LNCAP (cell line): ENCODE data around the gene UBAP1L.

Source experiments
- TF ChIP-seq, protein P1 (sequence below): fragments of 450-650 bp; IDR thresholded peaks from 2 replicates; pipeline ENCODE4 v1.5.1; 2017; ENCODE audit warnings: mild to moderate bottlenecking

Gene UBAP1L

GRCh38 chr15:65067645-65068402 lies 47.2 kb downstream of the UBAP1L start, which contains the start of gene RASL12:
Gene RASL12 (minus strand): TSS chr15:65067991. CDS start chr15:65067835, 156 bp downstream.
- TF ChIP-seq, protein P1, sequence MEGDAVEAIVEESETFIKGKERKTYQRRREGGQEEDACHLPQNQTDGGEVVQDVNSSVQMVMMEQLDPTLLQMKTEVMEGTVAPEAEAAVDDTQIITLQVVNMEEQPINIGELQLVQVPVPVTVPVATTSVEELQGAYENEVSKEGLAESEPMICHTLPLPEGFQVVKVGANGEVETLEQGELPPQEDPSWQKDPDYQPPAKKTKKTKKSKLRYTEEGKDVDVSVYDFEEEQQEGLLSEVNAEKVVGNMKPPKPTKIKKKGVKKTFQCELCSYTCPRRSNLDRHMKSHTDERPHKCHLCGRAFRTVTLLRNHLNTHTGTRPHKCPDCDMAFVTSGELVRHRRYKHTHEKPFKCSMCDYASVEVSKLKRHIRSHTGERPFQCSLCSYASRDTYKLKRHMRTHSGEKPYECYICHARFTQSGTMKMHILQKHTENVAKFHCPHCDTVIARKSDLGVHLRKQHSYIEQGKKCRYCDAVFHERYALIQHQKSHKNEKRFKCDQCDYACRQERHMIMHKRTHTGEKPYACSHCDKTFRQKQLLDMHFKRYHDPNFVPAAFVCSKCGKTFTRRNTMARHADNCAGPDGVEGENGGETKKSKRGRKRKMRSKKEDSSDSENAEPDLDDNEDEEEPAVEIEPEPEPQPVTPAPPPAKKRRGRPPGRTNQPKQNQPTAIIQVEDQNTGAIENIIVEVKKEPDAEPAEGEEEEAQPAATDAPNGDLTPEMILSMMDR = no peak

GRCh38 chr15:65067317-65067644 lies 47.7 kb downstream of the UBAP1L start:
- TF ChIP-seq, protein P1 = no peak

DNA sequence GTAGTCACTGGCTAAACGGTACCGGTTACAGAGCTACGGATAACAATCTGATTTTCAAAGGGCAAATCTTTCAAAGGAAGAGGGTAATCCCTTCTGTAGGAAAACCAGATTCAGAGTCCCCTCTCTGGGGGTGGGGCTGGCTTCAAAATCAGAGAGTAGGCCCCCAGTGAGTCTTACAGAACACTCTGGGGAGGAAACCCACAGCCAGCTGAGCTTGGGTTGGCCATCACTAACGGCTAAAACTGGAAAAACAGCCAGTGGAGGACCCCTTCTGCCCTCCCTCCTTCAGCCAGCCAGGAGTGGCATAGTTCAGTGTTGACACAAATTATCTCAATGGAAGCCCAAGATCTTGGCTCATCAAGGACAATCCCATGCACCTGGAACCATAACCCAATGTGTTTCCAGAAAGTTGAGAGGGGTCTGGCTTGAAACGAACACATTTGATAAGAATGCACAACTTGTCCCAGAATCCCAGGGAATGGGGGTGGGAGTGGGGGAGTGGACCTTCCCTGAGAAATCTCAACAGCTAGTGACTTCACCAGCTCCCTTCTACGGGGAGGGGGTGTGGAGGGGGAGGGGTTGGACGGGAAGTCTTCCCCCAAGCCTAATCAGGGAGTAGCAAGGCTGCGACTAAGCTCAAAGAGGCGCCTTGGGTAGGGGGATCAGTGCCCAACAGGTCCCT lies 48.2 kb downstream of the UBAP1L start:
- TF ChIP-seq, protein P1 = no peak

DNA sequence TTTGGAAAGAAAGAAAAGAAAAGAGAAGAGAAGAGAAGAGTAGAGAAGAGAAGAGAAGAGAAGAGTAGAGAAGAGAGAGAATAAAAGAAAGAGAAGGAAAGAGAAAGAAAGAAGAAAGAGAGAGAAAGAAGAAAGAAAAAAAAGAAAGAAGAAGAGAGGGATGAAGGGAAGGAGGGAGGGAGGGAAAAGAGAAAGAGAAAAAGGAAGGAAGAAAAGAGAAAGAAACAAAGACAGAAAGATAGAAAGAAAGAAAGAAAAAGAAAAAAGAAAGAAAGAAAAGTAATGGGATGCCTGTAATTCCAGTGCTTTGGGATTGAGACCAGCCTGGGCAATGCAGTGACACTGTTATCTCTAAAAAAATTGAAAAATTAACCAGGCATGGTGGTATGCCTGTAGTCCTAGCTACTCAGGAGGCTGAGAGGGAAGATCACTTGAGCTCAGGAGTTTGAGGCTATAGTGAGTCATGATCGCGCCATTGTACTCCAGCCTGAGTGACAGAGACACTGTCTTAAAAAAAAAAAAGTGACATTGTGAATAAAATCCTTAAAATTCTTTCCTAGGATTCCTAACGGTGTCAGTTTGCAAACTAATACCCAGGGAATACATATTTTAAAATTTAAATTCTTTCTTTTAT lies 48.9 kb downstream of the UBAP1L start:
- TF ChIP-seq, protein P1 = no peak

DNA sequence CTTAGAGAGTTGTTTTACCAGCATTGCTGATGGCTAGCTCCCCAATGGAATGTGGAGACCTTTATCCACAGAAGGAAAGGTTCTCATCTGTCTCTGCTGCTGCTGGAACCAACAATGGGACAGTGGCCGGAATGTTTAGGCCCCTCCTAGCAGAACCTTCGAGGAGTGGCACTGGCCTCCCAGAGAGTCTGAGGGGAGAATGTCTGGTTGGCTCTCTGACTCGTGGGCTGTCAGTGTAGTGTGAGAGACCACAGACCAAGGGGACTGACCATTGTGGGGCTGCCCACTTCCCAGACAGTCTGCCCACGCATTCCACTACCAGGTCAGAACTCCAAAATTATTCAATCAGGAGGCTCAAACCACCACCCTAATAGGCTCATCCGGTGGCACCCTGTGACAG lies 52.3 kb downstream of the UBAP1L start:
- TF ChIP-seq, protein P1 = no peak

DNA sequence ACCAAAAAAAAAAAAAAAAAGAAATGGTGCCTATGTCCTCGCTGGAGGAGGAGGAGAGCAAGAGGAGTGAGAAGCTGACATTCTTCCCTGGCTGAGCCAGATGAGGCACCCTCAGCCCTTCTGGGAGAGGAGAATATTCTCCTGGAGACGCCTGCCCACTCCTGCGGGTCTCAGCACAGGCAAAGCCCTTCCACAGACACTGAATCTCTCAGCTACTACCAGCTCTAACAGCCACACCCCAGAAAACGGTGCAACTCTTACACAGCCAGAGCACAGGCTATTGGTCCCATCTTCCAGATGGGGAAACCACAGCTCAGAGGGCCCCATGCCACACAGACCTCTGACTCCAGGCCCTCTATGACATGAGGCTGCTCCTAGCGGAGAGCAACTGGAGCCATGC lies 52.9 kb downstream of the UBAP1L start:
- TF ChIP-seq, protein P1 = no peak

GRCh38 chr15:65060641-65061397 lies 54.2 kb downstream of the UBAP1L start:
- TF ChIP-seq, protein P1 = no peak
